ENCODE results near the gene NUP98. TPM values are rescaled to one million over a fixed set of nuclear protein-coding genes. Genes with fewer than 3 reads are reported as not detected.

NUP98 gene
- total RNA-seq, 1 donor from 2014 or later: 80.3 TPM

DNA sequence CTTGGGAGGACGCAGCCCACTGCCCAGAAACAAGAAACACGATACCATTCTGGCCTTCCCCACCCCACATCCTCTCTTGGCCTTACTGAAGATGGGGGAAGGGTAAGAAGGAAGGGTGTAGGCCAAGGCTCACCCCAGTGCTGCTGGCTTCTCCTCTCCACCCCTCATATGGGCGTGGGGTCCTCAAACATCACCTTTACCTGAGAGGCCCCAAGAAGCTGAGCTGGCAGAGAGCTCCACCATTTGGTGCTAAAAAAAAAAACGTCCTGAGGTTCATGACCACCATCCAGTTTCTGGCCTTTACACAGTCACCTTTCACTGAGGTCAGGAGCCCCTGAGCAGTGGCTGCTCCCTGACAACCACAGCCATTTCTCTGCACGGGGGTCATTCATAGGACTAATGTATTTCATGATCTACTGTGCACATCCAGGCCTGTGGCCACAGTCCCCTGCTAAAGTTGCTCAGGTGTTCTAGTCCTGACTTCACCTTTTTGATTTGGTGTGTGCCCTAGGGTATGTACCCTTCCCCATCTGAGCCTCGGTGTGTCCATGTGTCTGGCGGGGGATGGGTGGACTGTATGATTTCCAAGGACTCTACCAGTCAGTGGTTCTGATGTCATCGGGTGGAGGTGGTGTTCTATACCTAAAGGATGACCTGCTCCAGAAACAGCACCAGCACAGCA is 28.3 kb upstream of the NUP98 start:
- TF ChIP-seq CTCF (IDR thresholded peaks at IDR 0.05; ENCODE audit: unreplicated experiment): no peak
- Mint-ChIP-seq H3K4me3 (ENCODE audit: low read depth) (no peak overlapping the region), H3K27me3 (no peaks in the 10 kb centered on the region), H3K4me1 (ENCODE audit: low read depth) (no peaks in the 10 kb centered on the region), H3K27ac (no peak overlapping the region), H3K9me3 (ENCODE audit: low read depth) (no peaks in the 10 kb centered on the region), H3K36me3 (ENCODE audit: insufficient read depth) (peaks cover 7% of the 10 kb centered on the region)
- no peak for DNase-seq (ENCODE audit: low spot score, unreplicated experiment)

DNA sequence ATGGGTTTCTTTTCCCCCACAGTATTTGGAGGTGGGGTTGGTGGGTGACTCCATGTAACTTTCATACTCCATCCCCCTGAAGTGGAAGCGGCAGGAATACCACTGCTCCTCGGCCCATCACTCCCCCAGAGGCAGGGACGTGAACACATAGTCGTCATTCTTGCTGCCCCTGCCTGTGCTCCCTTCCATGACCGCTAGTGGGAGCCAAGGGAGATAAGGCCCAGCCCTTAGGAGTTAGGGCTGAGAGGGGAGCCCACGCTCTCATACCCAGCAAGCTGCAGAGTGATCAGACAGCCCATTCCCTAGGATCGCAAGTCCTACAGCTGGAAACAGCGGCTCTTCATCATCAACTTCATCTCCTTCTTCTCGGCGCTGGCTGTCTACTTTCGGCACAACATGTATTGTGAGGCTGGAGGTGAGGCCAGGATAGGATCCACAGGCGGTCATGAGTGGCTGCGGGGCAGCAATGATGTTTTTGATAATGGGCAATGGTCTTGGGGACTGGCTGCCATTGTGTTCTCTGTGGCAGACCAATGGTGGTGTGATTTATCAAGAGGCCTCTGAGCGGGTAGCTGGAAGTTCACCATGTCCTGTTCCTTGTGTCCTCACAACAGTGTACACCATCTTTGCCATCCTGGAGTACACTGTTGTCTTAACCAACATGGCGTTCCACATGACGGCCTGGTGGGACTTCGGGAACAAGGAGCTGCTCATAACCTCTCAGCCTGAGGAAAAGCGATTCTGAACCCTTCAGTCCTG is 27.5 kb upstream of the NUP98 start:
- H3K27ac Mint-ChIP-seq: no peak overlapping the region
- DNase-seq (ENCODE audit: low spot score, unreplicated experiment): peak; percentile 48
- peaks cover 7% of the 10 kb centered on the region for H3K36me3 Mint-ChIP-seq (ENCODE audit: insufficient read depth)
- no peaks in the 10 kb centered on the region for H3K4me1 Mint-ChIP-seq (ENCODE audit: low read depth)
- no peak overlapping the region for H3K4me3 Mint-ChIP-seq (ENCODE audit: low read depth)
- H3K27me3 Mint-ChIP-seq: no peaks in the 10 kb centered on the region
- H3K9me3 Mint-ChIP-seq (ENCODE audit: low read depth): no peaks in the 10 kb centered on the region
- peak; percentile 66 for TF ChIP-seq CTCF (IDR thresholded peaks at IDR 0.05; ENCODE audit: unreplicated experiment)

- H3K4me3 Mint-ChIP-seq (ENCODE audit: low read depth): no peak overlapping the region
- H3K27ac Mint-ChIP-seq: peak overlapping the region; percentile 39
- H3K4me1 Mint-ChIP-seq (ENCODE audit: low read depth): no peaks in the 10 kb centered on the region
- H3K27me3 Mint-ChIP-seq: no peaks in the 10 kb centered on the region
- DNase-seq (ENCODE audit: low spot score, unreplicated experiment): no peak
- no peak for TF ChIP-seq CTCF (IDR thresholded peaks at IDR 0.05; ENCODE audit: unreplicated experiment)
- peaks cover 7% of the 10 kb centered on the region for H3K36me3 Mint-ChIP-seq (ENCODE audit: insufficient read depth)
- H3K9me3 Mint-ChIP-seq (ENCODE audit: low read depth): no peaks in the 10 kb centered on the region
Observed at GRCh38 chr11:3823762-3824506, 26.6 kb upstream of the NUP98 start.

DNA sequence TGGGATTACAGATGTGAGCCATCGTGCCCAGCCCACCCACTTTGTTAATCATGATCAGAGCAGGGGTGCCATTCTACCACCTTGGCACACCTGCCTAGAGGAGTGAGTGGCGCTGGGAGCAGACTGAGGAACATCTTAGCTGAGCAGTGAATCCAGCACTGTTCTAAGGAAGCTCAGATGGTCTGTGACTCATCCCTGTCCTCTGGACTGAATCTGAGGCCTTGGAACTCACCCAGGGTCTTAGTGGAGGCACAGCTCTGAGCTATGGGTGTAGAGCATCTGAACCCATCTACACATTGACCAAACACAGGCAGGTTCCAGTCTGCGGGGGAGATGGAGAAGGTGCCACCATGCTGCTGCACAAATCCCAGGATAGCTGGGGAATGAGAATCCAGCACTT is 25.9 kb upstream of the NUP98 start:
- Mint-ChIP-seq H3K4me1 (ENCODE audit: low read depth) (no peaks in the 10 kb centered on the region), H3K27ac (no peak overlapping the region), H3K9me3 (ENCODE audit: low read depth) (no peaks in the 10 kb centered on the region), H3K27me3 (no peaks in the 10 kb centered on the region), H3K4me3 (ENCODE audit: low read depth) (no peak overlapping the region), H3K36me3 (ENCODE audit: insufficient read depth) (peaks cover 7% of the 10 kb centered on the region)
- DNase-seq (ENCODE audit: low spot score, unreplicated experiment): no peak
- TF ChIP-seq CTCF (IDR thresholded peaks at IDR 0.05; ENCODE audit: unreplicated experiment): no peak

DNA sequence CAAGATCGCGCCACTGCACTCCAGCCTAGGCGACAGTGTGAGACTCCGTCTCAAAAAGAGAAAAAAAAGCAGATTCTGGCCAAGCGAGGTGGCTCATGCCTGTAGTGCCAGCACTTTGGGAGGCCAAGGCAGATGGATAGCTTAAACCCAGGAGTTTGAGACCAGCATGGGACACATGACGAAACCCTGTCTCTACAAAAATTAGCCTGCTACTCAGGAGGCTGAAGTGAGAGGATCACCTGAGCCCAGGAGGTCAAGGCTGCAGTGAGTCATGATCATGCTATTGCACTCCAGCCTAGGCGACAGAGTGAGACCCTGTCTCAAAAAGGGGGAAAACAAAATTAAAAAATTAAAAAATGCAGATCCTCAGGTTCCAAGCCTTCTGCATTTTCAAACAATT is 25.0 kb upstream of the NUP98 start:
- H3K4me3 Mint-ChIP-seq (ENCODE audit: low read depth): no peak overlapping the region
- H3K27me3 Mint-ChIP-seq: no peaks in the 10 kb centered on the region
- no peak for DNase-seq (ENCODE audit: low spot score, unreplicated experiment)

More for the DNA sequence above, 25.0 kb upstream of the NUP98 start:
- Mint-ChIP-seq H3K27ac (no peak overlapping the region), H3K9me3 (ENCODE audit: low read depth) (no peaks in the 10 kb centered on the region), H3K4me1 (ENCODE audit: low read depth) (no peaks in the 10 kb centered on the region), H3K36me3 (ENCODE audit: insufficient read depth) (peaks cover 5% of the 10 kb centered on the region)
- TF ChIP-seq CTCF (IDR thresholded peaks at IDR 0.05; ENCODE audit: unreplicated experiment): no peak
